ENCODE data around the gene PRR15L.
"Not testable (repeated sequence)": the region's sequence is repeated elsewhere in the genome, so short reads cannot be mapped to it uniquely, and the experiment has no call there.

Gene PRR15L

GRCh38 chr17:47927821-47928400 lies 29.8 kb downstream of the PRR15L start:
- H3K4me3 ChIP-seq (ENCODE audit: low read length): no peak overlapping the region
- TF ChIP-seq, protein P1, sequence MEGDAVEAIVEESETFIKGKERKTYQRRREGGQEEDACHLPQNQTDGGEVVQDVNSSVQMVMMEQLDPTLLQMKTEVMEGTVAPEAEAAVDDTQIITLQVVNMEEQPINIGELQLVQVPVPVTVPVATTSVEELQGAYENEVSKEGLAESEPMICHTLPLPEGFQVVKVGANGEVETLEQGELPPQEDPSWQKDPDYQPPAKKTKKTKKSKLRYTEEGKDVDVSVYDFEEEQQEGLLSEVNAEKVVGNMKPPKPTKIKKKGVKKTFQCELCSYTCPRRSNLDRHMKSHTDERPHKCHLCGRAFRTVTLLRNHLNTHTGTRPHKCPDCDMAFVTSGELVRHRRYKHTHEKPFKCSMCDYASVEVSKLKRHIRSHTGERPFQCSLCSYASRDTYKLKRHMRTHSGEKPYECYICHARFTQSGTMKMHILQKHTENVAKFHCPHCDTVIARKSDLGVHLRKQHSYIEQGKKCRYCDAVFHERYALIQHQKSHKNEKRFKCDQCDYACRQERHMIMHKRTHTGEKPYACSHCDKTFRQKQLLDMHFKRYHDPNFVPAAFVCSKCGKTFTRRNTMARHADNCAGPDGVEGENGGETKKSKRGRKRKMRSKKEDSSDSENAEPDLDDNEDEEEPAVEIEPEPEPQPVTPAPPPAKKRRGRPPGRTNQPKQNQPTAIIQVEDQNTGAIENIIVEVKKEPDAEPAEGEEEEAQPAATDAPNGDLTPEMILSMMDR (IDR thresholded peaks at IDR 0.05; ENCODE audit: insufficient read depth, low read depth, low read length, missing control alignments): no peak
- no peak for DNase-seq (ENCODE audit: low read depth)

DNA sequence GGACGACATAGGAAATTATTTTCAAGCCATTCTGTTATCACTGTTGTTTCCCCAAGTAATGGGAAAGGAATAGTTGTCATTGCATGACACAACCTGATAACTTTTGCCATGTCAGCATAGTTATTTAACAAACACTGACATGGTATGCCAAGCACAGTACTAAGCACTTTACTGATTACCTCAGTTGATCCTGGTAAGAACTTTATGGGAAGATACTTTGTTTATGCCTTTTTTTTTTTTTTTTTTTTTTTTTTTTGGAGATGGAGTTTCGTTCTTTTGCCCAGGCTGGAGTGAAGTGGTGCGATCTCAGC lies 32.0 kb downstream of the PRR15L start:
- no peak for DNase-seq (ENCODE audit: low read depth)
- no peak overlapping the region for H3K4me3 ChIP-seq (ENCODE audit: low read length)
- TF ChIP-seq, protein P1 (IDR thresholded peaks at IDR 0.05; ENCODE audit: insufficient read depth, low read depth, low read length, missing control alignments): no peak

DNA sequence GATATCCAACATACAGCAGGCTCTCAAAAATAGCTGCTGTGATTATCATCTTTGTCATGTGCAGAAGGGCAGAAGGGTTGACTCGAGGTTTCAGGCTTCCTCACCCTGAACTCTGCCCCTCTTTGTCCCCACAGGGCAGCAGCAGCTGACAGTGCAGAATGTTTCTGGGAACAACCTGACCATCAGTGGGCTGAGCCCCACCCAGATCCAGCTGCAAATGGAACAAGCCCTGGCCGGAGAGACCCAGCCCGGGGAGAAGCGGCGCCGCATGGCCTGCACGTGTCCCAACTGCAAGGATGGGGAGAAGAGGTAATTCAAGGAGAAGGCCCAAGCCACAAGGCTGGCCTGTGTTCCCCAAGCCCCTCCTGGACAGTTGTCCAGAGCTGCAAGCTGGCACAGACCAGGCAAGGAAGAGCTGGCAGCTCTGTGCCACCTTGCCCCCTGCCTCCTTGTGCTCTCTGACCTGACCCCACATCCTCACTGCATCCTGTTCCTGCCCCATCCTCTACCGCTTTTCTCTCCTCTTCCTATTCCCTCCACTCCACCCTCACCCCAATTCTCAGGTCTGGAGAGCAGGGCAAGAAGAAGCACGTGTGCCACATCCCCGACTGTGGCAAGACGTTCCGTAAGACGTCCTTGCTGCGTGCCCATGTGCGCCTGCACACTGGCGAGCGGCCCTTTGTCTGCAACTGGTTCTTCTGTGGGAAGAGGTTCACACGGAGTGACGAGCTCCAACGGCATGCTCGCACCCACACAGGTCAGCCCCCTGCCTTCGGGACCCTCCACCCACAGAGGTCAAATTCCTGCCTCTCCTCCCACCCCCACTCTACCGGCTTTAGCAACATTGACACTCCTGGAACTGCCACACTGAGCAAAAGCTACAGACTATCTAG lies 32.7 kb downstream of the PRR15L start:
- TF ChIP-seq, protein P1 (IDR thresholded peaks at IDR 0.05; ENCODE audit: insufficient read depth, low read depth, low read length, missing control alignments): no peak
- DNase-seq (ENCODE audit: low read depth): no peak
- H3K4me3 ChIP-seq (ENCODE audit: low read length): no peak overlapping the region

DNA sequence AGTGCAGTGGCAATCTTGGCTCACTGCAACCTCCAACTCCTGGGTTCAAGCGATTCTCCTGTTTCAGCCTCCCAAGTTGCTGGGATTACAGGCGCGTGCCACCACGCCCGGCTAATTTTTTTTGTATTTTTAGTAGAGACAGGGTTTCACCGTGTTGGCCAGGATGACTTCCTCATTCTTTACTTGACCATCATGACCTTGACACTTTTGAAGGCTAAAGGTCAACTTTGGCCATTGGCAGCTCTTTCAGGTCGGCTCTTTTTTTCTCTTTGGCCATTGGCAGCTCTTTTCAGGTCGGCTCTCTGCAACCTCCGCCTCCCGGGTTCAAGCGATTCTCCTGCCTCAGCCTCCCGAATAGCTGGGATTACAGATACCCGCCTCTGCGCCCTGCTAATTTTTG lies 37.8 kb downstream of the PRR15L start:
- H3K4me3 ChIP-seq (ENCODE audit: low read length); DNase-seq (ENCODE audit: low read depth): not testable (repeated sequence)

DNA sequence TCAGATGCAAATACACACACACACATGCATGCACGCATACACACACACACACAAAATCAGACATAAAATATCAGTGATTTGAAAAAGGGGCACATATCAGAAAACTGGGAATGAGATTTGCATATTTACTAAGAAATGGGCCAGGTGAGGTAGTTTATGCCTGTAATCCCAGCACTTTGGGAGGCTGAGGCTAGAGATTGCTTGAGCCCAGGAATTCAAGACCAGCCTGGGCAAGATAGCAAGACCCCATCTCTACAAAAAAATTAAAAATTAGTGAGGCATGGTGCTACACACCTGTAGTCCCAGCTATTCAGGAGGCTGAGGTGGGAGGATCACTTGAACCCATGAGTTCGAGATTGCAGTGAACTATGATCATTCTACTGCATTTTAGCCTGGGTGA lies 38.7 kb downstream of the PRR15L start:
- DNase-seq (ENCODE audit: low read depth): no peak
- TF ChIP-seq, protein P1 (IDR thresholded peaks at IDR 0.05; ENCODE audit: insufficient read depth, low read depth, low read length, missing control alignments): no peak

DNA sequence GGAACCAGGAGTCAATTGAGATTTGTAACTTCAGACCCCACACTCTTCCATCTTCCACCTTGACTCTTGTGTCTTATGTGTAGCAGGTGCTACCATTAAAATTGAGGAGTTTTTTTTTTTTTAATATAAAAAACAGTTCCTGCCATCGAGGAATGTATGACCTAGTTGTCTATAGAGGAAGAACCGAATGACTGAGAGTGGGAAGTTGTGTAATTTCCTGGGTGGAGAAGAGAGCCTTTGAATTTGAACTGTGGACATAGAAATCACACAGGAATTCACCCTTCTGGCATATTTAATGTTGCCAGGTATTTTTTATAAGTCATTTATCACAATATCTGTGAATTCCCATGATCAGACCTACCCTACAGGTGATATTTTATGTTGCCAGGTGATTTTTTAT lies 39.7 kb downstream of the PRR15L start:
- DNase-seq (ENCODE audit: low read depth): peak; percentile 41
- TF ChIP-seq, protein P1 (IDR thresholded peaks at IDR 0.05; ENCODE audit: insufficient read depth, low read depth, low read length, missing control alignments): no peak

More for the DNA sequence above, 38.7 kb downstream of the PRR15L start:
- H3K4me3 ChIP-seq (ENCODE audit: low read length): no peak overlapping the region

DNA sequence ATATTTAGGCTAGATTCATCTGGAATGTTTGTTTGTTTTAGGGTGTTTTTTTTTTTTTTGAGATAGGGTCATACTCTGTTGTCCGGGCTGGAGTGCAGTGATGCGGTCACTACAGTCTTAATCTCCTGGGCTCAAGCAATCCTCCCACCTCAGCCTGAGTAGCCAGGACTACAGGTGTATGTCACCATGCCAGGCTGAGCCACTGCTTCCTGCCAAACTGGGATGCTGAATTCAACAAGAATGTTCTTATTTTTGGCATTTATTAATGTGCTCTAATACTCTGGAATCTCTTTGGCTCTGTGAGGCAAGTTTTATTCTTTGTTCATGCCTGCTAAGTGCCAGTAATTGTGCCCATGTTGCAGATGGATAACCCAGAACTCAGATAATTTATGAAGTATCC lies 40.1 kb downstream of the PRR15L start:
- no peak overlapping the region for H3K4me3 ChIP-seq (ENCODE audit: low read length)
- DNase-seq (ENCODE audit: low read depth): no peak
- TF ChIP-seq, protein P1 (IDR thresholded peaks at IDR 0.05; ENCODE audit: insufficient read depth, low read depth, low read length, missing control alignments): no peak

More for the DNA sequence above, 39.7 kb downstream of the PRR15L start:
- no peak overlapping the region for H3K4me3 ChIP-seq (ENCODE audit: low read length)

All from epithelial cell of esophagus (primary cell).